Measurements from ENCODE around the gene FRMD4B.

The FRMD4B gene

GRCh38 chr3:69178838-69179739 lies 206.8 kb downstream of the FRMD4B start:
- peaks cover 0 to 43% (median 19%) of the 10 kb centered on the region in 5 donors for H3K36me3 ChIP-seq (ENCODE audit: control insufficient read depth in 5 of 5, insufficient read depth in 5 of 5, low read length in 5 of 5)
- no peak overlapping the region for H3K27ac ChIP-seq (ENCODE audit: low read depth, low read length)
- no peaks in the 10 kb centered on the region for H3K27me3 ChIP-seq (ENCODE audit: control insufficient read depth in 5 of 5, insufficient read depth in 4 of 5, low read length in 5 of 5)
- no peaks in the 10 kb centered on the region for H3K9me3 ChIP-seq (ENCODE audit: control insufficient read depth in 5 of 5, low read length in 5 of 5)
- no peak overlapping the region for H3K9ac ChIP-seq (ENCODE audit: low read length in 5 of 5)
- H3K4me1 ChIP-seq (ENCODE audit: control insufficient read depth in 5 of 5, insufficient read depth in 5 of 5, low read length in 5 of 5) = peaks cover 0 to 3% (median 0%) of the 10 kb centered on the region in 5 donors
- no peak overlapping the region for H3K4me3 ChIP-seq (ENCODE audit: low read depth in 1 of 5, low read length in 5 of 5)

GRCh38 chr3:69178082-69178481 lies 207.8 kb downstream of the FRMD4B start:
- Histone ChIP-seq H3K27me3 (ENCODE audit: control insufficient read depth in 5 of 5, insufficient read depth in 4 of 5, low read length in 5 of 5) (no peaks in the 10 kb centered on the region), H3K4me1 (ENCODE audit: control insufficient read depth in 5 of 5, insufficient read depth in 5 of 5, low read length in 5 of 5) (peaks cover 0 to 3% (median 0%) of the 10 kb centered on the region in 5 donors), H3K4me3 (ENCODE audit: low read depth in 1 of 5, low read length in 5 of 5) (no peak overlapping the region), H3K36me3 (ENCODE audit: control insufficient read depth in 5 of 5, insufficient read depth in 5 of 5, low read length in 5 of 5) (peaks cover 0 to 43% (median 19%) of the 10 kb centered on the region in 5 donors), H3K9me3 (ENCODE audit: control insufficient read depth in 5 of 5, low read length in 5 of 5) (no peaks in the 10 kb centered on the region), H3K27ac (ENCODE audit: low read depth, low read length) (no peak overlapping the region), H3K9ac (ENCODE audit: low read length in 5 of 5) (no peak overlapping the region)

- no peak overlapping the region for H3K4me3 ChIP-seq (ENCODE audit: low read depth in 1 of 5, low read length in 5 of 5)
- H3K36me3 ChIP-seq (ENCODE audit: control insufficient read depth in 5 of 5, insufficient read depth in 5 of 5, low read length in 5 of 5) = peaks cover 0 to 30% (median 9%) of the 10 kb centered on the region in 5 donors
- H3K27me3 ChIP-seq (ENCODE audit: control insufficient read depth in 5 of 5, insufficient read depth in 4 of 5, low read length in 5 of 5) = no peaks in the 10 kb centered on the region
- H3K9me3 ChIP-seq (ENCODE audit: control insufficient read depth in 5 of 5, low read length in 5 of 5) = no peaks in the 10 kb centered on the region
- no peak overlapping the region for H3K9ac ChIP-seq (ENCODE audit: low read length in 5 of 5)
- H3K4me1 ChIP-seq (ENCODE audit: control insufficient read depth in 5 of 5, insufficient read depth in 5 of 5, low read length in 5 of 5) = no peaks in the 10 kb centered on the region
- H3K27ac ChIP-seq (ENCODE audit: low read depth, low read length) = no peak overlapping the region
These were observed 210.8 kb downstream of the FRMD4B start for GRCh38 chr3:69174871-69175737.

- H3K4me3 ChIP-seq (ENCODE audit: low read depth in 1 of 5, low read length in 5 of 5) = no peak overlapping the region
- no peaks in the 10 kb centered on the region for H3K27me3 ChIP-seq (ENCODE audit: control insufficient read depth in 5 of 5, insufficient read depth in 4 of 5, low read length in 5 of 5)
- no peaks in the 10 kb centered on the region for H3K9me3 ChIP-seq (ENCODE audit: control insufficient read depth in 5 of 5, low read length in 5 of 5)
- H3K36me3 ChIP-seq (ENCODE audit: control insufficient read depth in 5 of 5, insufficient read depth in 5 of 5, low read length in 5 of 5) = peaks cover 0 to 27% (median 9%) of the 10 kb centered on the region in 5 donors
- no peak overlapping the region for H3K27ac ChIP-seq (ENCODE audit: low read depth, low read length)
- no peak overlapping the region for H3K9ac ChIP-seq (ENCODE audit: low read length in 5 of 5)
- no peaks in the 10 kb centered on the region for H3K4me1 ChIP-seq (ENCODE audit: control insufficient read depth in 5 of 5, insufficient read depth in 5 of 5, low read length in 5 of 5)
These were observed 211.4 kb downstream of the FRMD4B start for GRCh38 chr3:69174445-69174844.

DNA sequence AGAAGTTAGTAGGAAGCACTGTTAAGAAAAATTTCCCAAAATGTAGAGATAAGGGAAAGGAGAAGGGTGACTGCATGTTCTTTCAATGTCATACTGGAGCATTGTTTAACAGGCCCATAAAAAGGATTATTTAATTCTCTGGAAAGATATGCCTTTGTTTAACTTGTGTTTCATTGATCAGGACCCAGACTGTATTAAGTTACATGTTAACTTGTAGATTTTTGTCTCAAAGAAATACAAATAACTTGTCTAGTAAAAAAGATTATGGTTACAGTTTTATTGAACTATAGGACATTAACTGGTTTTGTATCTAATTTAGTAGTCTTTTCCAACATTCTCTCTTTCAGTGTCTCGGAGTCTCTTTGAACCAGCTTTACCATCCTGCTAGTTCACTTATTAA lies 213.8 kb downstream of the FRMD4B start:
- Histone ChIP-seq H3K9ac (ENCODE audit: low read length in 5 of 5) (no peak overlapping the region), H3K4me1 (ENCODE audit: control insufficient read depth in 5 of 5, insufficient read depth in 5 of 5, low read length in 5 of 5) (no peaks in the 10 kb centered on the region), H3K27me3 (ENCODE audit: control insufficient read depth in 5 of 5, insufficient read depth in 4 of 5, low read length in 5 of 5) (no peaks in the 10 kb centered on the region), H3K27ac (ENCODE audit: low read depth, low read length) (no peak overlapping the region), H3K36me3 (ENCODE audit: control insufficient read depth in 5 of 5, insufficient read depth in 5 of 5, low read length in 5 of 5) (peaks cover 0 to 23% (median 4%) of the 10 kb centered on the region in 5 donors), H3K9me3 (ENCODE audit: control insufficient read depth in 5 of 5, low read length in 5 of 5) (no peaks in the 10 kb centered on the region), H3K4me3 (ENCODE audit: low read depth in 1 of 5, low read length in 5 of 5) (no peak overlapping the region)

DNA sequence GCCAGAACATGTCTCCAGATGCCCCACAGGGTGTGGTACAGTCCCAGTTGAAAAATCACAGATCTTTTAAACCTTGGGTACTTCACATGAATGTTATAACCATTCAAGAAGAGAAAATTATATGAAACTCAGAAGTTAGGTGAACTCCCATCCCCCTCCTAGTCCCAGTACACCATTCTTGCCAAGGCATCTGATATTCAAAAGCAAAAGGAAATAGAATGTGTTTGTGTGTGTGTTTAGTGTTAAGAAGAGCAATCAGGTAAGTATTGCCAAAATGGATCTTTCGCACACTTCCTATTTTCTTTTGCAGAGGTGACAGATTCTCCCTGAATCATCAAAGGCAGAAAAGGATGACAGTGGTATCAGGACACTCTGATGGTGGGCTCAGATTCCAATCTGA lies 219.4 kb downstream of the FRMD4B start:
- no peaks in the 10 kb centered on the region for H3K9me3 ChIP-seq (ENCODE audit: control insufficient read depth in 5 of 5, low read length in 5 of 5)
- no peaks in the 10 kb centered on the region for H3K4me1 ChIP-seq (ENCODE audit: control insufficient read depth in 5 of 5, insufficient read depth in 5 of 5, low read length in 5 of 5)
- H3K27ac ChIP-seq (ENCODE audit: low read depth, low read length) = no peak overlapping the region
- H3K36me3 ChIP-seq (ENCODE audit: control insufficient read depth in 5 of 5, insufficient read depth in 5 of 5, low read length in 5 of 5) = peaks cover 0 to 8% (median 0%) of the 10 kb centered on the region in 5 donors
- no peaks in the 10 kb centered on the region for H3K27me3 ChIP-seq (ENCODE audit: control insufficient read depth in 5 of 5, insufficient read depth in 4 of 5, low read length in 5 of 5)
- H3K9ac ChIP-seq (ENCODE audit: low read length in 5 of 5) = no peak overlapping the region
- no peak overlapping the region for H3K4me3 ChIP-seq (ENCODE audit: low read depth in 1 of 5, low read length in 5 of 5)

DNA sequence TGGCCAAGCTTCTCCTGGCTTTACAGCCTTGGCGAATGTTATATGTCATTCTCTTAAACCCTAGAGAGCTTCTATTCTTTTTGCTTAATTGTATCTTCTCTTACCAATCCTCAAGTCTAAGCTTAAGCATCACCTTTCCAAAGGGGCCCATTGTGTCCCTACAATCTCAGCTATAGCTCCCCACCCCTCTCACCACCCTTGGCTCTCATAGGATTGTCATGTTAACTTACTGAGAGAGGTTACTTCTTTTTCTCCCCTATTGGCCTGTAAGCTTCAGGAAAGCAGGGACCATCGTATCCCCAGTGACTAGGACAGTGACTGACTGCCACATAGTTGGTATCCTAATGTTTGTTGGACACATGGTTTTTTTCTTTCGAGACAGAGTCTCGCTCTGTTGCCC lies 220.1 kb downstream of the FRMD4B start:
- Histone ChIP-seq H3K27me3 (ENCODE audit: control insufficient read depth in 5 of 5, insufficient read depth in 4 of 5, low read length in 5 of 5) (no peaks in the 10 kb centered on the region), H3K9ac (ENCODE audit: low read length in 5 of 5) (no peak overlapping the region), H3K4me3 (ENCODE audit: low read depth in 1 of 5, low read length in 5 of 5) (no peak overlapping the region), H3K9me3 (ENCODE audit: control insufficient read depth in 5 of 5, low read length in 5 of 5) (no peaks in the 10 kb centered on the region), H3K4me1 (ENCODE audit: control insufficient read depth in 5 of 5, insufficient read depth in 5 of 5, low read length in 5 of 5) (no peaks in the 10 kb centered on the region), H3K36me3 (ENCODE audit: control insufficient read depth in 5 of 5, insufficient read depth in 5 of 5, low read length in 5 of 5) (peaks cover 0 to 2% (median 0%) of the 10 kb centered on the region in 5 donors), H3K27ac (ENCODE audit: low read depth, low read length) (no peak overlapping the region)

- H3K4me3 ChIP-seq (ENCODE audit: low read depth in 1 of 5, low read length in 5 of 5) = no peak overlapping the region
- no peaks in the 10 kb centered on the region for H3K27me3 ChIP-seq (ENCODE audit: control insufficient read depth in 5 of 5, insufficient read depth in 4 of 5, low read length in 5 of 5)
- H3K27ac ChIP-seq (ENCODE audit: low read depth, low read length) = no peak overlapping the region
- H3K4me1 ChIP-seq (ENCODE audit: control insufficient read depth in 5 of 5, insufficient read depth in 5 of 5, low read length in 5 of 5) = no peaks in the 10 kb centered on the region
- H3K36me3 ChIP-seq (ENCODE audit: control insufficient read depth in 5 of 5, insufficient read depth in 5 of 5, low read length in 5 of 5) = no peaks in the 10 kb centered on the region
- H3K9me3 ChIP-seq (ENCODE audit: control insufficient read depth in 5 of 5, low read length in 5 of 5) = no peaks in the 10 kb centered on the region
- H3K9ac ChIP-seq (ENCODE audit: low read length in 5 of 5) = no peak overlapping the region
These were observed 221.6 kb downstream of the FRMD4B start for GRCh38 chr3:69164296-69164695.

DNA sequence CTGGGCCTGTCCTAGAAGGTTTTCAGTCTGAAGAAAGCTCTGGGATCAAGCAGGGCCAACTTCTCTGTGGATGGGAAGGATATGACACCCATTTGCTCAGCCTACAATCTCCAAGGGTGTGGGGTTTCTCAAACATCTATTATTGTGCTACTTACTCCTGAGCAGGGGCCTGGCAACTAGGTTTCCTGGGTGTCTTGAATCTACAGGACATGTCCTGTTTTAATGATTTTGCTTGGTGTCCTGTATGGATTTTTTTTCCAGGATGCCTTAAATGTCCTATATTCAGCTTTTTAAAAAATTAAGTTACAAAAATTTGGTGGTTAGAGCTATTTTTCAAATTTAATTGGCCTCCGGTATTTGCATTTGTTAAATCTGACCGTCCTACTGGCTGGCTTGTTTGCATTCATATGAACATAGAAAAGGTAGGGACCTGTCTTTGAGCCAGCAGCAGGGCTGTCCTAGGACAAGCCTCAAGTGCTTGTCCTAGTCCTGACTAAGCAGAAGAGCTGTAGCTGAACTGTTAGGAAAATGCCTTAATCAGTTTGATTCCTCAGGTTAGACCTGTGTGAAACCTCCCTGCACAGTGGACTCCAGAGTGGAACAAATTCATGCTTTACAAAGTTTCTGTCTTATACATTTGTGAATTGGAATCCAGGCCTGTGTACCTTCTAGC lies 223.4 kb downstream of the FRMD4B start:
- H3K27ac ChIP-seq (ENCODE audit: low read depth, low read length) = no peak overlapping the region
- no peaks in the 10 kb centered on the region for H3K27me3 ChIP-seq (ENCODE audit: control insufficient read depth in 5 of 5, insufficient read depth in 4 of 5, low read length in 5 of 5)
- H3K4me1 ChIP-seq (ENCODE audit: control insufficient read depth in 5 of 5, insufficient read depth in 5 of 5, low read length in 5 of 5) = no peaks in the 10 kb centered on the region
- H3K9me3 ChIP-seq (ENCODE audit: control insufficient read depth in 5 of 5, low read length in 5 of 5) = no peaks in the 10 kb centered on the region
- H3K4me3 ChIP-seq (ENCODE audit: low read depth in 1 of 5, low read length in 5 of 5) = no peak overlapping the region
- H3K9ac ChIP-seq (ENCODE audit: low read length in 5 of 5) = no peak overlapping the region
- H3K36me3 ChIP-seq (ENCODE audit: control insufficient read depth in 5 of 5, insufficient read depth in 5 of 5, low read length in 5 of 5) = no peaks in the 10 kb centered on the region
